ENCODE measurements around the gene CASZ1. TPM values are rescaled to one million over a fixed set of nuclear protein-coding genes. Genes with fewer than 3 reads are reported as not detected.
A peak's percentile ranks its signal among the peaks of the same experiment; 100 is the strongest.

CASZ1 gene
- total and polyA plus RNA-seq, 12 donors, result 2.5 to 35.2 (median 7.0) TPM

DNA sequence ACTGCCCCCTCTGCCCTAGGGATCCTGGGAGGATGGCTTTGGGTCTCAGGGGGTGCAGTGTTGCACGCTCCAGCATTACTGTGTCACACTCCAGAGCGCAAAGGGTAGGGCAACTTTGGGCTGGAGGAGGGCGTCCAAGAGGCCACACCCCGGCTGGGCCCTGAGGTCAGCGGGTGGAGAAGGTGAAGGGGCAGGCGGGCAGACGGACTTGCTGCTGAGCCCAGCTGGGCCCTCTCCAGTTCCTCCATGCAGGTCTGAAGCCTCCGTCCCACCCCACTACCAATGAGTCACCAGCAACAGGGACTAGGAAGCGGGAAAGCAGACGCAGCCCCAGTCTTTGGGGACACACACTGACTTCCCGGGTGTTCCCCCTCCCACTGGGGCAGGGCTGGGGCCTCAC lies 116.0 kb downstream of the CASZ1 start:
- Histone ChIP-seq H3K4me3 (no peak overlapping the region), H3K27me3 (no peaks in the 10 kb centered on the region), H3K4me1 (replicated peaks in 1 of 2) (peaks cover under 1% of the 10 kb centered on the region in 2 donors), H3K9me3 (replicated peaks in 1 of 3) (no peaks in the 10 kb centered on the region), H3K36me3 (replicated peaks in 1 of 2) (no peaks in the 10 kb centered on the region), H3K27ac (no peak overlapping the region)
- intact Hi-C loops (cut with DNase I), result no loop called here
- 75 to 92% (median 82%) methylated on average over 4 to 11 of the region's 11 CpGs for WGBS, 4 donors
- TF ChIP-seq CTCF (IDR thresholded peaks at IDR 0.05), result no peak
- no peak for TF ChIP-seq POLR2A (IDR thresholded peaks at IDR 0.05)
- DNase-seq, result no peak

DNA sequence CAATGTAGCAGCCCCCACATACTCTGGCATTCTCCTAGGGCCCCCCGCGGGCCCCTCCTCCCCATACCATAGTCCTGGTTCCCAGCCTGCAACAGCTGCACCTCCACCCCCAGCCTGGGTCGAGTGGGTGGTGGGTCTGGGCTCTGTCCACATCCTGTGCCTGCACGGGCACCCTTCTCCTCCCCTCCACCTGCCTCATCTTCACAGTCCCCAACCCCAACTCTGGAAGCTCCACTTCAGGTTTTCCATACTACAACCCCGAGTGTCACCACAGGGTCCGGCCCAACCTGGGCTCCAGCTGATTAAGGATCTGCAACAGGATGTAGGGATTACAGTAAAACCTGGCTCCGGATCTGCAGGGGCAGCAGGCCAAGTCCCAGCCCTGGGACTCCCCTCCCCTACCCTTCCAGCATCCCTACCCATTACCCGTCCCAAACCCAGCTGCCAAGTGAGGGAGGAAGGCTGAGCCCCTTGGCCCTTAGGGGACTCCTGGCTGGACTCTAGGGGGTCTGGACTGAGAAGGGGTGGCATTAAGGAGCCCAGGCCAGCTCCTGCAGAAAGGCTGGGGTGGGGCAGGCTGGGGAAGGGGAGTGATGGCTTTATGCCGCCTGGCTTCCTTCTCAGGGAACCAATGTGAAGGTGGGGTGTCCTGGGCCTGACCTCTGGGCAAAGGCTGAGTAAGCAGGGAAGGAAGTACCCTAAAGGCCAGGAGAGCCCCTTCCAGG lies 116.8 kb downstream of the CASZ1 start:
- H3K4me1 ChIP-seq (replicated peaks in 1 of 2), result no peaks in the 10 kb centered on the region
- TF ChIP-seq POLR2A (IDR thresholded peaks at IDR 0.05), result peak in 1 of 2 donors; percentile 49
- TF ChIP-seq CTCF (IDR thresholded peaks at IDR 0.05), result no peak
- no peaks in the 10 kb centered on the region for H3K27me3 ChIP-seq
- H3K36me3 ChIP-seq (replicated peaks in 1 of 2), result no peaks in the 10 kb centered on the region
- H3K4me3 ChIP-seq, result no peak overlapping the region
- 42 to 65% (median 55%) methylated on average over 5 to 9 of the region's 9 CpGs for WGBS, 4 donors
- H3K27ac ChIP-seq, result peak overlapping the region in 1 of 5 donors; percentile 57
- peak in 2 of 7 donors; percentile 49 to 87 for DNase-seq
- H3K9me3 ChIP-seq (replicated peaks in 1 of 3), result no peaks in the 10 kb centered on the region
- intact Hi-C loops (cut with DNase I), result no loop called here

GRCh38 chr1:10678852-10679251 lies 117.6 kb downstream of the CASZ1 start:
- Histone ChIP-seq H3K4me1 (replicated peaks in 1 of 2) (no peaks in the 10 kb centered on the region), H3K27ac (peak overlapping the region in 1 of 5 donors; percentile 57), H3K36me3 (replicated peaks in 1 of 2) (no peaks in the 10 kb centered on the region), H3K4me3 (no peak overlapping the region), H3K27me3 (no peaks in the 10 kb centered on the region), H3K9me3 (replicated peaks in 1 of 3) (no peaks in the 10 kb centered on the region)
- WGBS, 4 donors, result 90 to 94% (median 91%) methylated on average over 9 to 11 of the region's 11 CpGs
- TF ChIP-seq CTCF (IDR thresholded peaks at IDR 0.05), result no peak
- TF ChIP-seq POLR2A (IDR thresholded peaks at IDR 0.05), result no peak
- intact Hi-C loops (cut with DNase I), result no loop called here
- no peak for DNase-seq

DNA sequence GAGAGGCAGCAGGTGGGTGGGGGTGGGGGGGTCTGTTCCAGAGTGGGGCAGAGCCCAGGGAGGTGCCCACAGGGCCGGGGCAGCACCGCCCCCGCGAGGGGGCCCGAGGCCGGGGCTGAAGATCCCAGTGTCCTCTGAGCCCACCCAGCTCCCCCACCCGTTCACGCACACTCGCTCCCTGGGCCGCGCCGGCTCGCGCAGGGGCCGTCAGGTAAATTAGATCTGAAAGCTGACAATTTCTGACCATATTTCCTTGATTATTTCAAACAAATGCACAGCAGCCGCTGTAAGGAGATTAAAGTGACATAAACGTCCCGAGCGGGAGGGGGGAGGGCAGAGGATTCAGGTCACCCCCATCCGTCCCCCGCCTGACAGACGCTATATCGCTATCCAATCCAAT lies 118.0 kb downstream of the CASZ1 start:
- 84 to 94% (median 90%) methylated on average over 17 to 23 of the region's 23 CpGs for WGBS, 4 donors

More for the DNA sequence above, 118.0 kb downstream of the CASZ1 start:
- H3K4me1 ChIP-seq (replicated peaks in 1 of 2), result no peaks in the 10 kb centered on the region
- no peak overlapping the region for H3K4me3 ChIP-seq
- no peaks in the 10 kb centered on the region for H3K36me3 ChIP-seq (replicated peaks in 1 of 2)
- no peaks in the 10 kb centered on the region for H3K27me3 ChIP-seq
- TF ChIP-seq POLR2A (IDR thresholded peaks at IDR 0.05), result no peak
- TF ChIP-seq CTCF (IDR thresholded peaks at IDR 0.05), result no peak
- no peaks in the 10 kb centered on the region for H3K9me3 ChIP-seq (replicated peaks in 1 of 3)
- DNase-seq, result no peak
- intact Hi-C loops (cut with DNase I), result no loop called here
- H3K27ac ChIP-seq, result peak overlapping the region in 1 of 5 donors; percentile 57

All from adrenal gland (tissue), 12 donors.